HG02678 (cell line): Measurements from ENCODE around the gene MCTP1.

ENCODE experiments used
- ATAC-seq: cut with Tn5 transposase; IDR thresholded peaks from one replicate; pipeline ENCODE4 v1.9.1; 2021; ENCODE audit warnings: mild to moderate bottlenecking, moderate library complexity; ENCODE audit not compliant: unreplicated experiment

MCTP1 gene

DNA sequence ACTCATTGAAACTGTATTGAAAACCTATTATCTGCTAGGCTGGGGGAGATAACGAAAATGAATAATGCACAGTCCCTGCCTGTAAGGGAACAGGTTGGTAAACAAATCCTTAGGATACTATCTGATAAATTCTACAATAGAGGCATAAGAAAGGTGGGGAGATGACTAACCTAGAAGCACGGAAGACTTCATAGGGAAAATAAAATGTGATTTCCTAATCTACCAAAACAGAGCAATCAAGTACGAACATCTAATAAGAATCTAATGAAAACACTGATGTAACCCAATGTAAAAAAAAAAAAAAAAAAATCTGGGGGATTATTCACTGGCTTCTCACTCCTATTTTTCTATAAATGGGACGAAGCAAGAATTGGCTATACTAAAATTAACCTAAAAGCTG lies 542.0 kb downstream of the MCTP1 start:
- no peak for ATAC-seq

DNA sequence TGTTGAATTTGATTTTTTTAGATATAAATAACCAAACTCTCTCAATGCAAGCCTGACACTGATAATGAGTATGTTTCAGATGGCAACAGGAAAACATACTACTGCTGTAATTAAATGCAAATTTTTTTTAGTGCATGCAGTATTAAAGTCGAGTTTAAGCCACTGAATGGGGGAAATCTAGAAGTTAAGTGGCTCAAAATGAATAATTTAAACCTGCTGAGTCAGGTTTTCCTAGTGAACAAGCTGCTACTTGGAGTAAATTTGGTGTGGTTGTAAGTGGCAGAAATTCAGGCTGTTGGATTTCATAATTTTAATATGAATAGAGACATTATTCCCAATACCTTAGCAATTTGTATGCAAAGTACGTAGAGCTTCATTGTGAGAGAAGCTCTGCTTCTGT lies 544.6 kb downstream of the MCTP1 start:
- no peak for ATAC-seq

DNA sequence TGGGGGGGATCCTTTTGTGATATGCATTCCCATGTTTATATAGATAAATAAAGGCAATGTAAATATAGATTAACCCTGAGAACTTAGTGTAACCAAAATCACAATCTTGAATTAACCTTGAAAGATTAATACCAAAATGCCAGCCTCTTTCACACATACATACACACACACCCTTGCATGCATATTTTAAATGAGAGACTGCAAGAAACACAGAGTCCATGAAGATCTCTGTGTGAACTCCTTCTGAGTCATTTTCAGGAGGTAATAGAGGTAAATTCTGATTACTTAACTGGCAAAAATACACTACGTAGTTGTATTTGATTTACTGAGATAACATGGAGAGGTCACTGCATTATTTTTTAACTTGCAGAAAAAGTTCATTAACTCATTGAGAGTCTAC lies 548.4 kb downstream of the MCTP1 start:
- ATAC-seq, result no peak

DNA sequence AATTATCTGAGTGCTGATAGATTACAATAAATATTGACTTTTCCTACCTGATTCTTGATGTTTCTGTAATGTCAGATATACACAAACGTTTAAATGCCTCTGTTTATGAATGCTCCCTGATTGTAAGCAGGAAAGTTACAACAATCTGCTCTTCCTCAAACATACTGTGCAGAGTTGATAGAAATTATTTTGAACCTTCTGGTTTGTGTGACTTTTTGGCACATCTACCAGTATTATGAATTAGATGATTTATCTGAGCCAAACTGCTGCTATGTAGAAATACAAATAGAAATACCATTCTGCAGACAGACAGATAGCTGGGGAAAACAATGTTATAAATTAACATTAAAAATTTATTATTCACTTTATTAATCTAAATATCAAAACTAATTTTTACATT lies 553.4 kb downstream of the MCTP1 start:
- ATAC-seq, result no peak

DNA sequence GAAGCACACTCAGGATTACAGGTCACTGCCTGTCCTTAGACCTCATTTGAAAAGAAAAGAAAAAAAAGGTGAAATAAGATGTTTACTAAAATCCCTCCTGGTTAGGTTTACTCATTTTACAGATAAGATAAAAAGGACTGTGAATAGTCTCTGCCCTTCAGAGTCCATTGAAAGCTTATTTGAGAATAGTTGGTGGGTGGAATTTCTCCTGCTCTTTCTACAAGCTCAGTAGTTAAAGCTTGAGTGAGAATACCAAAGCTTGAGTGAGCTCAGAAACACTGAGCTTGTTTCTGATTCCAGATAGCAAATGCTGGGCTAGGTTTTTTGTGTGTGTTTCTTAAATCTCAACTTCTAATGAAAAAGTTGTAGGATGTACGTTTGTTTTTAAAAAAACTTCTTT lies 559.8 kb downstream of the MCTP1 start:
- no peak for ATAC-seq

DNA sequence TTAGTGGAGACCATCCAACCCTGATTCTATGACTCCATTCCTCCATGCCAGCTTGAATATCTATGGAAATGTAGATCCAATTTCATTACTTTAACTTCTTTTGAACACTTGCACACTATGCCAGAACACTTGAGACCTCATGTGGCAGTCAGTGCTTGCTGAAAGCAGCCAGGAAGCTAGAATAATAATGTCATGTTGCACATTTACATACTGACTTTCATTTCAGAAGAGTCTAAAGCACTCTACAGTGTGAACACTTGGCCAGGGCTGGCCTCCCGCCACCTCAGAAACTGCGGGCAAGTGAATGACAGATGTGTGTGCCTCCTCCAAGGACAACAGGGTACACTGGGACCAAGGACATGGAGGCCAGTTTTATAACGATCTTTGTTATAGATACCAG lies 569.1 kb downstream of the MCTP1 start:
- ATAC-seq, result no peak

DNA sequence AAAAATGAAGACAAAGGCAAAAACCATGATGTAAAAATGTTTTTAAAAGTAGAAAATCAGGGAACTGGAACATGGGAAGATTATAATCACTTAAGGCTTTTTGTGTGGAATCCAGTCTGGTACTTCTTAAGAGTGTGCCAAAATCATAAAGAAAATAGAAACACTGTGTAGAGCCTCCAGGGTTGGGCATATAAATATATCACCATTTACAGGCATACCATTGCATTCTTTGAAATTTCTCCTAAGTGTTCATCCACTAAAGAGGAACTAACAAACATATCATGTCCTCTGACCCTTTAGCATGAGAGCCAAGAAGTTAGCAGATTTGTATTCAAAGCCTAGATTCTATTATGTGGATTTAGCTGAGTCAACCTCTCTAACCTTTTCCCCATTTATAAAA lies 573.1 kb downstream of the MCTP1 start:
- no peak for ATAC-seq

DNA sequence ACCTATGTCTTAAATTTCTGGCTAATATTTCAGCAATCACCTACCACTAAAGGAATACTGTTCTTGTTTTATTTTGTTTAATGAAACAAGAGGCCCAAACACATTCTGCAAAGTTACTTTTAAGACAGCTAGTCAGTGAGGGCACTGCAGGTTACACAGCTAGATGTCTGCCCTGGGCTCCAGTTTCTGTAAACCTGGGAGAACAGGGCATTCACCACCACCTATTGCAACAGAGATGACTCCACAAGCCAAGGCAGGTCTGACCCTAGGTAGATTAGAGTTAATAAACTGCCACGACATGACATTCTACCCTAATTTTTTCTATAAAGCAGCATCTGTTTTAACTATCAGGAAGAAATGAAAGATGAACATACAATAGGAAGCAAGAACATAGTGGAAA lies 575.6 kb downstream of the MCTP1 start:
- no peak for ATAC-seq

DNA sequence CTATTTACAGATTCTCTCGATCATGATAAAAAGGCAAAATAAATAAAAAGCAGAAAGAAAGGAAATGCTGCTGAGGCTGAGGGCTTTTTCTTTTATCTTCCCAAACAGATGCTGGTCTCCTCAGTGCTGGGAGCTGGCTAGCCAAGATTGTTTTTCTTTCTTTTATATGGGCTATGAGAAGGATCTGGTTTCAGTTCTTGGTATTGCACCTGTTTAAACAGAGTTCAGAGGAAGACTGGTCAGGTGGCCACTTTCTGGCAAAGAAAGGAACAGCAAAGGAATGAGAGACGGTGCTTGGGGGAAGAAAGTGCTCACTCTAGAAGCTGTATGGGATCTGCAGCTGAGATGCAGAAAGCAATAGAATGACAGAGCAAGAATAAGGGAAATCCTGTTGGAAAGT lies 577.5 kb downstream of the MCTP1 start:
- ATAC-seq, result peak; percentile 48

DNA sequence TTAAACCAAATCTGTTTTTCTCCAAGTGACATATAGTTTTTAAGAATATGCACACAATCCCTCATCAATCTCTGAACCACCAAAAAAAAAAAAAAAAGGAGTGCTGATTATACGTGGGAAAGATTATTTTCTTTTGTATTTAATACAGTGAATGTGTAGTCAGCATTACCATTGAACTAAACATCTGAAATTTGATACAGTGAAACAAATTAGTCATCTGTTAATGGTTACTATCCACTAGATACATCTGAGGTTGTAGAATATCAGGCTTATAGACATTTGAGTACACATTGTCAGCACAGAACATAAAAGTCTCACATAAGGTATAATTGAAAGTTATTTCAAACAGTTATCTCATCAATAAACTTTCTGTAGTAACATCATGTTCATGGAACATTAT lies 579.5 kb downstream of the MCTP1 start:
- no peak for ATAC-seq

DNA sequence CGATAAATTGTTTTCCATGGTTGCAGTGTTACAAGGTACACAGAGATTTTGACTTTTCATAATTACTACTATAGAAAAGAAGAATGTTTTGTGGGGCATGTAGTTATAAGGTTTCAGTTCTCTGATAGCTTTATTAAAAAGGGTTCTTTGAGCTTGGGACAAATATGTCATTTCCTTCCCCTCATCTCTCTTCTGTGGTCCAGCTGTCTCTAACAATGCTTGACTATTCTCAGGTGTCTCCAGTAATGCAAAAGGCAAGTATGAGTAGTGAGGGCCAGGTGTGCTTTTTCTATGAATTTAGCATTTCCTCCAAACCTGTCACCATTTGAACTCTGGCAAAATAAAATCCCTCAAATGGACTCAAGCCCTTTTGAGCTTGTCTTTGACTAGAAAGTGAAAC lies 582.2 kb downstream of the MCTP1 start:
- ATAC-seq, result peak; percentile 62

DNA sequence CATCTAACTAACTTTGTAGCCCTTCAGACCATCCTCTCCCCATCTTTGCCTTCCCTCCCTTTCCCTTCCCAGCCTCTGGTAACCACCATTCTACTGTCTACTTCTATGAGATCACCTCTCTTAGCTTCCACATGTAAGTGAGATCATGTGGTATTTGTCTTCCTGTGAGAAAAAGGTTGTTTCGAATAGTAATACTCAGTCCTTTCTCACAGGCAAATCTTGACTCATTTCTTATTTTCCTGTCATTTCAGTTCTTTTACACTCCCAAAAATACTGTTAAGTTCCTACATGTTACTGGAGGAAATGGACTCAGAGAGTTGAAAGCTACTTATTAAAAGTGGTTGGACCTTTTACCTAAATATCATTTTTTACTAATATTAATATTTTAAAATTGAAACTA lies 584.3 kb downstream of the MCTP1 start:
- peak; percentile 70 for ATAC-seq

DNA sequence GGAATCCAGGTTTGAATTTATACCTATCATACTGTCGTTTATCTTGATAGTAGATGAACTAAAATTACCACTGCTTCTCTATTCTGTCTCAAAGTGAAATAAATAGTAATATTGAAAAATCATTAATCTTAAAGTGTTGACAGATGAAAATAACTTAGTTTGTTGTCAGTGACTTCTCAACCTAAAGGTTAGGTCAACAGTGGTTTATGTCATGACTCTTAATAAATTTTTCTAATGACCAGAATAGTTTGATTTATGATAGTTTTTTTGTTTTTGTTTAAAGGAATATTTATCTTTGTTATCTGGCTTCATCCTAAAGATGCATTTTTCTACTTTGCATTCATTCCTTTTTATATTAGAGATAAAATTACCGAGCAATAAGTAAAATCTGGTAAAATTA lies 585.3 kb downstream of the MCTP1 start:
- ATAC-seq, result no peak

DNA sequence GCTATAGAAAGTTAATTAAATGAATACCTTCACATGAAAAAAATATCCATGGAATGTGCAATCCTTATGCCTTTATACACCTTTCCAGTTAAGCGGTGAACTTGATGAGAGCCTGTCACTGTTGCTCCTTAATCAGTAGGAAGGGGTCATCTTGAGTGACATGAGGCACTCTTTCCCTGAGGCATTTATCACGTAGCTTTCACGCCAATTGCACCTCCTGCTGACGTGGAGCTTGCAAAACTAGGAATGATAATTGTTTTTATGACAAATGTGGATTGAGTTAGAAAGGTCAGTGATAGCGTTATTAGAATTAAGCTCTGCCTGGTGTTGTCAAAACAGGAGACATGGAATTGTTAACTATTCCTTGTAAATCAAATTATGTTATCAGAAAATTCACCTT lies 586.7 kb downstream of the MCTP1 start:
- ATAC-seq, result no peak

DNA sequence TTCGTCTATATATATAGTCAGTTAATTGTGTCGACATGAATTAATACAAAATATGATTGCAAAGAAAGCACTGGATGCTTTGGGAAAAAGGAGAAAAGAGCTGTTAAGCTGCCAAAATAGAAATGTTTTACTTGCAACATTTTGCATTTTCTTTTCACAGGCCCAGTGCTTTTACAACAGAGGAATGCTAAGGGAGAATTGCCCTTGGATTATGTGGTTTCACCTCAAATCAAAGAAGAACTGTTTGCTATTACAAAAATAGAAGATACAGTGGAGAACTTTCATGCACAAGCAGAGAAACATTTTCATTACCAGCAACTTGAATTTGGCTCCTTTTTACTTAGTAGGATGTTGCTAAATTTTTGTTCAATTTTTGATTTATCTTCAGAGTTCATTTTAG lies 590.2 kb downstream of the MCTP1 start:
- no peak for ATAC-seq

DNA sequence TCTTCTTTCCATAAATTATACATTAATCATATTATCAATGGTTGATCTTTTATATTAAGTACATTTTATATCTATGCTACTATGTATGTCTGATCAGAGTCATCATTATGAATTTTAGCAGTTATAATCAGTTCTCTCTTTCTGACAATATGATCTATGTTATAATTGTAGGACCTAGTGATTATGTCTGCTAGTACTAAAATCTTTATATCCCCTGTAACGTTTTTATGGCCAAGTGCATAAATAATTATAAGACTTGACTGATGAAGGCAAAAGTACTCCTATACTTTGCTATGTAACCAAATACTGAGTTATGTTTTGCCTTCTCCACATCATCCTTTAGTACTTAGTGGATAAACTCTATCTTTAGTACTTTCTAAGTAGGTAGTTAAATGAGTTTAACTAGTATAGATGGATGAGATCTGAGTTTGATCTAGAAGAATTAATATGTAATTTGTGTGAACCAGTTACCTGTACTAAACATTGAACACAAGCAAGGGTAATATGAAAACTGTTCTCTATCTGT lies 591.0 kb downstream of the MCTP1 start:
- no peak for ATAC-seq

DNA sequence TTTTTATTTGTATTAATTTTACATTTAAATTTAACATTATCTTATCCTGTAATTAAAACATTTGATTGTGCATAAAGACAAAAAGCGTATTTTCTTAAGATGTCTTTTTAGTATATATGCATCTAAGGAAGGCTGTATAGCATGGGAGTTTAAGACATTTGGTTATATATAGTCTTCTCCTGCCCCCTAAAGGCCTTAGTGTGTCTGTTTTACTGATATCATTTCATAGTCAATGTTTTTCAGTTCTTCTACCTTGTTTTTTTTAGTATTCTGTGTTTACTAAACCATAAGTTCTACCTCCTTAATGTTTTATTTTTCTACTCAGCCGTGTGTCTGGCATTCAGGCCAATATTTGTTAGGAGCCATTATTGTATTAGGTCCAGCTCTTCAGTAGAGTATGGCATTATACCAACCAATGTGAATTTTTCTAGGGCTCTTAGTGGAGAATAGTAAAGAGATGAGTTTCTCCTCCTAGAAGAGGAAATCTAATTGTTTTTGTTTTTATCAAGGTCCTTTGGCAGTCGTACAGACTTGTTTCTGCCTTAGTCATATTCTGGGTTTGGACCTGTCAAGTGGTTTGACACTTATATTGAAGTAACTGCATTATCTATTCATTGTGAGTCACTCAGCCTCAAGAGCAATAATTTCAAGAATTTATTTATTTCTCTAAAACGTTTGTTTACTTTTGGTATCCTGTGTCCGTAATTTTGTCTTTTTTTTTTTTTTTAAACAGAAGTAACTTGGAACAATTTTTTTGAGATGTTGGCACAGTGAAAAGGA lies 591.7 kb downstream of the MCTP1 start:
- peak; percentile 79 for ATAC-seq

DNA sequence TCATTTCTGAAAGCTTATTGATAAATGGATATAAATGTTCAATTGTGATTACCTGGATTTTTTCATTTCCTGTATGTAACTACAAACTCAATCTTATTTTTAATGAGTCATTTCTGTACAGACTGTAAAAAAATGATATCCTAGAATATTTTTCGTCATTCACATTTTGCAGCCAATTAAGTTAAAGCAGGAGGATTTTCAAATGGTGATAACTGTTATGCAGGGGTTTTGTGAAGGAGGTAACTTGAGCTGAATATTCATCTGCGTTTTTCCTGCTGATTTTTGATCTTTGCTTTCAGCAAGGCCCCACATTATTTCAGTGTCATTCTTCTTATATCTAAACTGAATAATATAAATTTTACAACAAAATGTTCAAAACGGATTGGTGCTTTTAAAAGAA lies 592.3 kb downstream of the MCTP1 start:
- ATAC-seq, result no peak

DNA sequence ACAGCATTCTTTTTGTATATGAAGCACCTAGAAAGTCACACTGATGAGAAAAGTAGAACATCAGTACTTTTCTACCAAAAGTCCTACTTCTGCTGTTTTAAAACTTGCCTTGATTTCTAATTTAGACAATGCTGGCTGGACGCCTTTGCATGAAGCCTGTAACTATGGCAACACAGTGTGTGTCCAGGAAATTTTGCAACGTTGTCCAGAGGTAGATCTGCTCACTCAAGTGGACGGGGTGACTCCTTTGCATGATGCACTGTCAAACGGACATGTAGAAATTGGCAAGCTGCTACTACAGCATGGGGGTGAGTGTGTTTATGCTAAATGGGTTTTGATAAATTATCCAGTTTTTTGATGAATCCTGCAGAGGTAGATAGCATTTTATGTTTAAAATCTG lies 592.9 kb downstream of the MCTP1 start:
- ATAC-seq, result no peak

DNA sequence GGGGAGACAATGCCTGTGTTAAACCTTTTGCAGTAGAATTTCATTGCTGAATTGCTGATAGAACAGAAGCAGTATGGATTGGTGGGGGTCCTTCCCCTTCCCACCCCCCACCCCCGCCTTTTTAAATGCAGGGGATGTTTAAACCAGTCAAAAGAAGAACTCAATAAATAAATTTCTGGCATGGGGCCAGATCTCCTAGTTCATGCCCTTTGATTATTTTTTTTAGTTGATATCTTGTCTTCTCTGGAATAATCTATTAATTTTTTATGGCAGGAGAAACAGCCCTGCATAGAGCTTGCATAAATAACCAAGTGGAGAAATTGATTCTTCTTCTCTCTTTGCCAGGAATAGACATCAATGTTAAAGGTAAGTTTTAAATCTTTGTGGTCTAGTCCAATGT lies 593.6 kb downstream of the MCTP1 start:
- ATAC-seq, result no peak

DNA sequence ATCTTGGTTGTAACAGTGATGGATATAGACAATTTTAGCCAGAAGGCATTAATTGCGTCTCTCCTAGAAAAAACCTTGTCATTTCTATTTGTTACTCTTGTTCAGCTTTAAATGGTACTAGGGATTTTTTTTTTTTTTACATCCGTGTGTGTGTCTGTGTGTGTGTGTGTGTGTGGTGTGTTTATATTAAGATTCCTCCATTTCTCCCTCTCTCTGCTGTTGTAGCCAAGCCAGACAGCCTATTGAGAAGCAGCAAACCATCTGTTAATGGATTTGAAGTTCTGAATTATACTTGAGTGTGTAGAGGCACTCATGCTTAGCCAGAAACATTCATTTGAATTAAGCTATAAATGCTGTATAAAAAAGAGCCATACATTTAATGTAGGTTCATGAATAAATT lies 594.1 kb downstream of the MCTP1 start:
- no peak for ATAC-seq

DNA sequence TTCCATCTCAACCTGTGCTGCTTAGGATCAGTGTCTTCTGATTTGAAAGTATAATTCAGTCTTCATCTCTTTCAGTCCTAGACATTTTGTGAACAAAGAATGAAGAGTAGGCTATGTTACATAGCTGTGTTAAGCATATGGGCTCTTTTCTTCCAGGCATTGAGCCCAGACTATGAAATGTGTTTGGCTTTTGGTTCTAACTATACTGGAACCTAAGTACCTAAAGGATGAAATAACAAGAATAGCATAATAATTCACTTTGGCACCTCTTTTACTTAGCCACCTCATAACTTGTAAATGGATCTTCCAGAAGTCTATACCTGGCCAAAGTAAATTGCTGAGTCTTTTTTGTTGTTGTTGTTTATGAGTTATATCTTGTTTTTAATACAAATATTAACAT lies 595.0 kb downstream of the MCTP1 start:
- ATAC-seq, result no peak
